HEK293T (cell line): ENCODE results near the gene TBC1D10B.
"Not testable (repeated sequence)": the region's sequence is repeated elsewhere in the genome, so short reads cannot be mapped to it uniquely, and the experiment has no call there.

ENCODE experiments used
- BHLHE40 ChIP-seq: fragments of 450-650 bp; IDR thresholded peaks from 2 replicates; pipeline ENCODE4 v1.6.1; 2016; ENCODE audit warnings: mild to moderate bottlenecking, moderate library complexity, borderline replicate concordance
- CTBP1 ChIP-seq: fragments of 450-650 bp; IDR thresholded peaks from 2 replicates; pipeline ENCODE4 v1.6.1; 2016; ENCODE audit warnings: borderline replicate concordance
- ELF4 ChIP-seq: fragments of 450-650 bp; IDR thresholded peaks from 2 replicates; pipeline ENCODE4 v1.6.1; 2017; ENCODE audit warnings: antibody characterized with exemption
- FOXA1 ChIP-seq: fragments of 450-650 bp; IDR thresholded peaks from 2 replicates; pipeline ENCODE4 v1.6.1; 2016; ENCODE audit warnings: mild to moderate bottlenecking
- FOXK2 ChIP-seq: fragments of 450-650 bp; IDR thresholded peaks from 2 replicates; pipeline ENCODE4 v1.6.1; 2016; ENCODE audit warnings: mild to moderate bottlenecking
- FOXM1 ChIP-seq: fragments of 450-650 bp; IDR thresholded peaks from 2 replicates; pipeline ENCODE4 v1.6.1; 2017; ENCODE audit warnings: mild to moderate bottlenecking, borderline replicate concordance
- HDGF ChIP-seq: fragments of 450-650 bp; IDR thresholded peaks from 2 replicates; pipeline ENCODE4 v1.6.1; 2017; ENCODE audit warnings: antibody characterized with exemption, borderline replicate concordance
- NFRKB ChIP-seq: fragments of 450-650 bp; IDR thresholded peaks from 2 replicates; pipeline ENCODE4 v1.6.1; 2016; ENCODE audit warnings: mild to moderate bottlenecking, moderate library complexity
- SP1 ChIP-seq: fragments of 450-650 bp; IDR thresholded peaks from 2 replicates; pipeline ENCODE4 v1.6.1; 2017
- TARDBP ChIP-seq: fragments of 450-650 bp; IDR thresholded peaks from 2 replicates; pipeline ENCODE4 v1.6.1; 2016
- ZNF384 ChIP-seq: fragments of 450-650 bp; IDR thresholded peaks from 2 replicates; pipeline ENCODE4 v1.6.1; 2016

- not testable (repeated sequence) for TF ChIP-seq FOXM1, FOXK2, BHLHE40, NFRKB, TARDBP, CTBP1, FOXA1, ELF4, SP1, ZNF384, HDGF
Measured at GRCh38 chr16:30309255-30309654, 61.0 kb downstream of the TBC1D10B start.
